Smooth muscle cell (in vitro differentiated cells): ENCODE results near the gene NEDD9. TPM values are rescaled to one million over a fixed set of nuclear protein-coding genes. Genes with fewer than 3 reads are reported as not detected.

Source experiments
- DNase-seq: peaks from one replicate; lab custom pipeline; 2025; ENCODE audit not compliant: unreplicated experiment; lab: John Stamatoyannopoulos, UW
- H2AFZ ChIP-seq: fragments of 200-600 bp; sonication (generic); 2 replicates; pipeline ENCODE4 v1.6.0; 2016; ENCODE audit warnings: antibody characterized with exemption, low read depth, mild to moderate bottlenecking
- H3F3A ChIP-seq: fragments of 200-600 bp; sonication (generic); 2 replicates; pipeline ENCODE4 v1.6.0; 2017; ENCODE audit warnings: antibody characterized with exemption, low read depth
- H3K27ac ChIP-seq: fragments of 200-600 bp; sonication (generic); 2 replicates; pipeline ENCODE4 v1.5.1; 2016; ENCODE audit warnings: low read depth, mild to moderate bottlenecking
- H3K27me3 ChIP-seq: fragments of 200-600 bp; sonication (generic); 2 replicates; pipeline ENCODE4 v1.6.1; 2016; ENCODE audit warnings: low read depth, mild to moderate bottlenecking
- H3K36me3 ChIP-seq: fragments of 200-600 bp; sonication (generic); 2 replicates; pipeline ENCODE4 v1.5.1; 2016; ENCODE audit warnings: low read depth
- H3K4me1 ChIP-seq: fragments of 200-600 bp; sonication (generic); 2 replicates; pipeline ENCODE4 v1.5.1; 2016; ENCODE audit warnings: low read depth
- H3K4me2 ChIP-seq: fragments of 200-600 bp; sonication (generic); 2 replicates; pipeline ENCODE4 v1.6.0; 2016; ENCODE audit warnings: mild to moderate bottlenecking
- H3K4me3 ChIP-seq: fragments of 200-600 bp; sonication (generic); 2 replicates; pipeline ENCODE4 v1.5.1; 2016; ENCODE audit warnings: mild to moderate bottlenecking
- H3K79me2 ChIP-seq: fragments of 200-600 bp; sonication (generic); 2 replicates; pipeline ENCODE4 v1.6.0; 2016; ENCODE audit warnings: low read depth, mild to moderate bottlenecking
- H3K9ac ChIP-seq: fragments of 200-600 bp; sonication (generic); 2 replicates; pipeline ENCODE4 v1.6.0; 2016; ENCODE audit warnings: low read depth
- H3K9me3 ChIP-seq: fragments of 200-600 bp; sonication (generic); replicated peaks from 2 replicates; pipeline ENCODE4 v1.5.1; 2016; ENCODE audit warnings: low read depth
- H4K20me1 ChIP-seq: fragments of 200-600 bp; sonication (generic); 2 replicates; pipeline ENCODE4 v1.6.0; 2016; ENCODE audit warnings: low read depth
- CTCF ChIP-seq: fragments of 200-600 bp; sonication (generic); IDR thresholded peaks from 2 replicates; pipeline ENCODE4 v1.5.1; 2017; ENCODE audit warnings: borderline replicate concordance, mild to moderate bottlenecking, antibody characterized with exemption; ENCODE audit not compliant: insufficient read depth, poor library complexity, severe bottlenecking
- WGBS: methylation state at CpG from one replicate; pipeline ENCODE4 v1.1.7; 2016; ENCODE audit warnings: low lambda C conversion rate; 5-methylcytosine and 5-hydroxymethylcytosine counted together
- polyA plus RNA-seq: library from polyadenylated mRNA; unstranded; fragments of >200 nt; fragmentation: Nextera tagmentation; extraction: Ambion mirVana; gene quantifications from 2 replicates; pipeline ENCODE4 v1.2.1, GENCODE V29; 2016
- total RNA-seq: library from RNA; depleted of rRNA; stranded (reverse); fragments of >200 nt; gene quantifications from 2 replicates; pipeline ENCODE4 v1.2.3, GENCODE V29; 2014

The NEDD9 gene
- total and polyA plus RNA-seq, 2 experiments from 2014 or later, result 85.6 to 127 TPM

- Histone ChIP-seq H3K36me3 (no peaks in the 10 kb centered on the region), H3K79me2 (no peaks in the 10 kb centered on the region)
- 97% methylated on average over 4 of the region's 4 CpGs for WGBS
These were observed 5.5 kb upstream of the NEDD9 start for GRCh38 chr6:11237956-11238355.

GRCh38 chr6:11237428-11237827 lies 5.0 kb upstream of the NEDD9 start:
- Histone ChIP-seq H3K36me3 (no peaks in the 10 kb centered on the region), H4K20me1 (no peaks in the 10 kb centered on the region), H3K27me3 (no peaks in the 10 kb centered on the region), H3K4me3 (no peak overlapping the region), H3K4me1 (peaks cover 26% of the 10 kb centered on the region), H3K9ac (no peak overlapping the region), H3K9me3 (no peaks in the 10 kb centered on the region), H3K27ac (no peak overlapping the region), H3K79me2 (no peaks in the 10 kb centered on the region), H2AFZ (no peak overlapping the region), H3K4me2 (no peak overlapping the region), H3F3A (peaks cover 15% of the 10 kb centered on the region)
- WGBS, result 97% methylated on average over 4 of the region's 4 CpGs
- TF ChIP-seq CTCF, result no peak
- DNase-seq, result no peak

More at GRCh38 chr6:11237956-11238355, 5.5 kb upstream of the NEDD9 start:
- H3K27ac ChIP-seq, result no peak overlapping the region
- H3K9ac ChIP-seq, result no peak overlapping the region
- H3K4me3 ChIP-seq, result no peak overlapping the region
- no peak for TF ChIP-seq CTCF
- H3K27me3 ChIP-seq, result no peaks in the 10 kb centered on the region
- peaks cover 14% of the 10 kb centered on the region for H3F3A ChIP-seq
- H3K4me1 ChIP-seq, result peaks cover 26% of the 10 kb centered on the region
- H3K9me3 ChIP-seq, result no peaks in the 10 kb centered on the region
- no peak for DNase-seq
- no peak overlapping the region for H3K4me2 ChIP-seq
- no peak overlapping the region for H2AFZ ChIP-seq
- no peaks in the 10 kb centered on the region for H4K20me1 ChIP-seq

- Histone ChIP-seq H3K9me3 (no peaks in the 10 kb centered on the region), H3K27ac (no peak overlapping the region), H3K9ac (no peak overlapping the region), H3K36me3 (no peaks in the 10 kb centered on the region), H3F3A (peaks cover 19% of the 10 kb centered on the region), H3K27me3 (no peaks in the 10 kb centered on the region), H3K4me1 (peaks cover 22% of the 10 kb centered on the region), H3K4me2 (no peak overlapping the region), H2AFZ (peak overlapping the region; percentile 2), H3K4me3 (no peak overlapping the region), H4K20me1 (peaks cover 5% of the 10 kb centered on the region), H3K79me2 (peaks cover 5% of the 10 kb centered on the region)
- DNase-seq, result no peak
- no peak for TF ChIP-seq CTCF
- 95% methylated on average over 6 of the region's 6 CpGs for WGBS
These were observed 4.4 kb upstream of the NEDD9 start for GRCh38 chr6:11236915-11237314.

GRCh38 chr6:11236076-11236750 lies 3.7 kb upstream of the NEDD9 start:
- H3K9ac ChIP-seq, result no peak overlapping the region
- DNase-seq, result no peak
- peaks cover 12% of the 10 kb centered on the region for H3K79me2 ChIP-seq
- peaks cover 12% of the 10 kb centered on the region for H4K20me1 ChIP-seq
- peaks cover 23% of the 10 kb centered on the region for H3F3A ChIP-seq
- peaks cover 21% of the 10 kb centered on the region for H3K4me1 ChIP-seq
- no peak overlapping the region for H3K4me3 ChIP-seq
- H3K4me2 ChIP-seq, result peak overlapping the region; percentile 44
- H2AFZ ChIP-seq, result peak overlapping the region; percentile 59
- WGBS, result 62% methylated on average over 6 of the region's 6 CpGs
- no peak for TF ChIP-seq CTCF
- no peaks in the 10 kb centered on the region for H3K9me3 ChIP-seq
- no peaks in the 10 kb centered on the region for H3K36me3 ChIP-seq
- H3K27ac ChIP-seq, result no peak overlapping the region
- H3K27me3 ChIP-seq, result no peaks in the 10 kb centered on the region
